ENCODE measurements around the gene ANKS1A.

DNA sequence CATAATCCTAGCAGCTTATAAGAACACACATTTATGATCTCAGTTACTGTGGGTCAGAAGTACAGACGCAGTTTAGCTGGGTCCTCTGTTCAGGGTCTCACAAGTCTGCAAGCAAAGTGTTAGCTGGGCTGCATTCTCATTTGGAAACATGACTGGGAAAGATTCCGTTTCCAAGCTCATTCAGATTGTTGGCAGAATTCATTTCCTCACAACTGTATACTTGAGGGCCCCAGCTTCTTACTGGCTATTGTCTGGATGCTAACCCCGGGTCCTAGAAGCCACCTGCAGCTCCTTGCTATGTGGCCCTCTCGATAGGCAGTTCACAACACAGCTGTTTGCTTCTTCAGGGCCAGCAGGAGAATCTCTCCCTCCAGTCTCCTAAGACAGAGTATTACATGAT lies 239.0 kb downstream of the ANKS1A start:
- TF ChIP-seq, protein P1, sequence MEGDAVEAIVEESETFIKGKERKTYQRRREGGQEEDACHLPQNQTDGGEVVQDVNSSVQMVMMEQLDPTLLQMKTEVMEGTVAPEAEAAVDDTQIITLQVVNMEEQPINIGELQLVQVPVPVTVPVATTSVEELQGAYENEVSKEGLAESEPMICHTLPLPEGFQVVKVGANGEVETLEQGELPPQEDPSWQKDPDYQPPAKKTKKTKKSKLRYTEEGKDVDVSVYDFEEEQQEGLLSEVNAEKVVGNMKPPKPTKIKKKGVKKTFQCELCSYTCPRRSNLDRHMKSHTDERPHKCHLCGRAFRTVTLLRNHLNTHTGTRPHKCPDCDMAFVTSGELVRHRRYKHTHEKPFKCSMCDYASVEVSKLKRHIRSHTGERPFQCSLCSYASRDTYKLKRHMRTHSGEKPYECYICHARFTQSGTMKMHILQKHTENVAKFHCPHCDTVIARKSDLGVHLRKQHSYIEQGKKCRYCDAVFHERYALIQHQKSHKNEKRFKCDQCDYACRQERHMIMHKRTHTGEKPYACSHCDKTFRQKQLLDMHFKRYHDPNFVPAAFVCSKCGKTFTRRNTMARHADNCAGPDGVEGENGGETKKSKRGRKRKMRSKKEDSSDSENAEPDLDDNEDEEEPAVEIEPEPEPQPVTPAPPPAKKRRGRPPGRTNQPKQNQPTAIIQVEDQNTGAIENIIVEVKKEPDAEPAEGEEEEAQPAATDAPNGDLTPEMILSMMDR (IDR thresholded peaks at IDR 0.05): no peak
- TF ChIP-seq POLR2A (IDR thresholded peaks at IDR 0.05): no peak

All from right lobe of liver (tissue), 4 donors.